Right cardiac atrium (tissue), 5 donors: ENCODE data around the gene TINCR. TPM values are rescaled to one million over a fixed set of nuclear protein-coding genes. Genes with fewer than 3 reads are reported as not detected.

Experiments used
- ATAC-seq, 2 donors: fragments of 200-7000 bp; cut with Tn5 transposase; one replicate each; pipeline versions ENCODE4 v1.8.0 to v1.9.1; 2020; ENCODE audit warnings: moderate library complexity in 2 of 2, mild to moderate bottlenecking in 1 of 2
- DNase-seq, 3 donors: peaks; one replicate each; pipeline ENCODE4 v3.0.0-alpha.2; 2020
- H3K27ac ChIP-seq: one replicate; pipeline ENCODE4 v1.5.1; 2013; ENCODE audit warnings: mild to moderate bottlenecking, low read length, control low read depth, moderate library complexity
- H3K27me3 ChIP-seq: one replicate; pipeline ENCODE4 v1.6.1; 2013; ENCODE audit not compliant: control insufficient read depth, insufficient read depth
- H3K4me1 ChIP-seq: one replicate; pipeline ENCODE4 v1.6.1; 2013; ENCODE audit warnings: low read length; ENCODE audit not compliant: control insufficient read depth, insufficient read depth
- H3K4me3 ChIP-seq: one replicate; pipeline ENCODE4 v1.5.1; 2013; ENCODE audit warnings: low read length, control low read depth
- H3K9me3 ChIP-seq: one replicate; pipeline ENCODE4 v1.6.1; 2013; ENCODE audit warnings: low read length; ENCODE audit not compliant: control insufficient read depth
- WGBS: extraction: QIAGEN DNeasy Blood & Tissue Kit; methylation state at CpG from one replicate; pipeline ENCODE4 v1.1.7; 2013; 5-methylcytosine and 5-hydroxymethylcytosine counted together
- intact Hi-C, 4 donors: fragments of 100-400 bp; cut with DNase I; formaldehyde crosslinking; loops; one replicate each; pipeline versions ENCODE4 v1.11.0 to v1.14.0; 2022 to 2023
- polyA plus RNA-seq: library from polyadenylated mRNA; stranded (reverse); fragments of 200-250 nt; gene quantifications from one replicate; pipeline ENCODE4 v1.2.3, GENCODE V29; 2013
- total RNA-seq, 4 donors: library from RNA; stranded (reverse); fragmentation: NEBNext Ultra II Directional; extraction: Animal tissue kit (Norgen Biotek cat#: 25700); gene quantifications; one replicate each; pipeline ENCODE4 v1.2.1, GENCODE V29; 2021
- donor health status: healthy with polysubstance abuse.
- donor health status: DM: no; HTN: yes; CAD: no.
- donor health status: DM: no; HTN: no; CAD: no.
- donor health status: DM: no; HTN: yes; CAD: no; lungs with severe emphysema.
- donor health status: DM: yes; HTN: yes; CAD: no.

The TINCR gene
- total and polyA plus RNA-seq, 5 donors: 0.06 to 0.34 (median 0.10) TPM; not detected in 1

DNA sequence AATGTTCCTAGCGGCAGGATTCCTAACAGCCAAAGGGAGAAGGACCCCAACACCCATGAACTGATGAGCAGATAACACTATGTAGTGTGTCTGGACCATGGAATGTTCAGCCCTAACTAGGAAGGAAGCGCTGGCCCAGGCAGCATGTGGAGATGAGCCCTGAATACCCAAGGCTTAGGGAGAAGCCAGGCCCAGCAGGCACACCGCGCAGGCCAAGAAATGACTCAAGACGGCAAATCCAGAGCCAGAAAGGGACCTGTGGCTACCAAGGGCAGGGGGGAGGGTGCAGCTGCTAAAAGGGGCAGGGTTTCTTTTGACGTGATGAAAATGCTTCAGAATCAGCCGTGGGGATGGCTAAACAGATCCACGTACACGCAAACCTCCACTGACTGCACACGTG is 20.7 kb upstream of the TINCR start:
- Histone ChIP-seq H3K9me3 (no peaks in the 10 kb centered on the region), H3K4me1 (peaks cover 11% of the 10 kb centered on the region), H3K27ac (no peak overlapping the region), H3K4me3 (no peak overlapping the region), H3K27me3 (no peaks in the 10 kb centered on the region)
- ATAC-seq: no peak
- DNase-seq: no peak
- 81% methylated on average over 10 of the region's 10 CpGs for WGBS
- intact Hi-C loops: loop anchor here in 1 of 4 donors (10.0 kb wide), 1 partner anchor 544 kb away; no protein-coding TSS in a partner anchor

DNA sequence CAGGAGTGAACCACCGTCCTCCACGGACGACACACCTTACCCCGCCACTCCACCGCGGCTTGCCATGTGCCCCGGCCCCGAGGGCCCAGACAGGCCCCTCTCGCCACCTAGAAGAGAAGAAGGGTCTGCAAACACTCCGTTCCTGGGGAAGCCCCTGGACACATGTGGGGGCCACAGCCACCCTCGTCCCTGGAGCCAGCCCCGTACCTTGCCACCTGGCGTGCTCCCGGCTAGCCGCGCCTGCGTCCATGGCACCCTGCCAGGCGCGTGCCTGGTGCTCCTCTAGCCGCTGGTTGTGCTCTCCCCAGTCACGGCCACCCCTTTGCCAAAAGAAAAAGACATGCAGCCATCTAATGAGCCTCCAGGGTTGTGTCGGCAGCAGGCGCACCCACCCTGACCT is 19.9 kb upstream of the TINCR start:
- H3K9me3 ChIP-seq: no peaks in the 10 kb centered on the region
- WGBS: 87% methylated on average over 23 of the region's 23 CpGs
- no peak overlapping the region for H3K27ac ChIP-seq
- ATAC-seq (no peak), DNase-seq (no peak)
- peaks cover 11% of the 10 kb centered on the region for H3K4me1 ChIP-seq
- H3K4me3 ChIP-seq: no peak overlapping the region
- intact Hi-C loops: loop anchor here in 1 of 4 donors (10.0 kb wide), 1 partner anchor 543 kb away; no protein-coding TSS in a partner anchor
- H3K27me3 ChIP-seq: no peaks in the 10 kb centered on the region

DNA sequence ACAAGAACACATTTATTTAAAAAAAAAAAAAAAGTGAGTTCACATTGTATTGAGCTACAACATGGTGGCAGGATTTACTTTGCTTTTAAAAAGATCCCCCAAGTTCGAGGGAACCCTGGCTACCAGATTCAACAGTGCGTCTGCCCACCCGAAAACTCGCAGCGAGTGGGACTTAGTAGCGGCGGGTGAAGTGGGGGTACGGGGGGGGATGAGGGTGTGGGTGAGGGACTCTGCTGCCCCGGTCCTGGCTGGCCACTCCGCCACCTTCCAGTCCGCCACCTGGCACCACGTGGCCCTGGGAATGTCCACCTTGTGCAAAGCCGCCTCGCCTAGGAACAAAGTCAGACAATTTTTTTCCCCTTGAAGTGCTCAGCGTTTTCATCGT is 19.3 kb upstream of the TINCR start:
- no peak overlapping the region for H3K27ac ChIP-seq
- DNase-seq: no peak
- no peaks in the 10 kb centered on the region for H3K9me3 ChIP-seq
- ATAC-seq: no peak
- no peaks in the 10 kb centered on the region for H3K27me3 ChIP-seq
- 94% methylated on average over 16 of the region's 16 CpGs for WGBS
- peaks cover 11% of the 10 kb centered on the region for H3K4me1 ChIP-seq
- no peak overlapping the region for H3K4me3 ChIP-seq
- intact Hi-C loops: loop anchor here in 1 of 4 donors (10.0 kb wide), 1 partner anchor 542 kb away; no protein-coding TSS in a partner anchor

DNA sequence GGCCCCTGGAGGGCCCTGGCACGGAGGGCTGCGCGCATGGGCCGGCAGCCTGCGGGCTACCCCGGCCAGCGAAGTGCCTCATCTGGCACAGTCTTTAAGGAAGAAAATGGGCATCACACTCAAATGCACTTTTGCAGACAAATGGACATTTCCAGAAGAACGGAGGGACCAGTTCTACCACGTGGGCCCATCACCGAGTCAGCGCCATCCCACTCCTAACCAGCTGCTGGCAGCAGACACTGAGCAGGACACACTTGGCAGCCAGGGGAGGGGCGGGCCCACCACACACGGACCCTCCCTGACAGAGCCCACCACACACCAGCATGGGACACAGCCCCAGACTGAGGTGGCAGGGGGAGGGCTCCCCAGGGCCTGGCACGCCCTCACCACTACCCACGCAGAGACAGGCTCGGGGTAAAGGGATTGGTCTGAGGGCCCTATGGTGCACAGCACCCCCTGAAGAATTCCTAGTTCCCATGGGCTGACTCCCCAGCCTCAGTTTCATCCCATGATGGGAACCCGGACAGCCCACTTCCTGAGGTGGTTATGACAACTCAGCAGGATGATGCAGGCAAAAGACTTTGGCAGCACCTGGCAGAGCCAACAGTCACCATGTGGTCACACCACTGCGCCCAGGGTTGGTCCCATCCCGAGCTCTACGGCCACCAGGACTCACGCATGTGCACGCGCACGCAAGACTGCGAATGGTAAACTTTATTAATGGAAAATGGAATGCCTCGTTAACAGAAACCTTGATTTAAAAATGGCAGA is 18.7 kb upstream of the TINCR start:
- Histone ChIP-seq H3K27me3 (no peaks in the 10 kb centered on the region), H3K4me1 (peaks cover 11% of the 10 kb centered on the region), H3K4me3 (no peak overlapping the region), H3K27ac (no peak overlapping the region), H3K9me3 (no peaks in the 10 kb centered on the region)
- ATAC-seq (peak; percentile 6 to 9), DNase-seq (no peak)
- 69% methylated on average over 26 of the region's 26 CpGs for WGBS
- intact Hi-C loops: loop anchor here in 1 of 4 donors (10.0 kb wide), 1 partner anchor 542 kb away; no protein-coding TSS in a partner anchor

GRCh38 chr19:5585461-5586299 is 17.9 kb upstream of the TINCR start:
- Histone ChIP-seq H3K27me3 (no peaks in the 10 kb centered on the region), H3K4me3 (no peak overlapping the region), H3K9me3 (no peaks in the 10 kb centered on the region), H3K27ac (peak overlapping the region; percentile 7), H3K4me1 (peaks cover 11% of the 10 kb centered on the region)
- peak in 2 of 3 donors; percentile 73 to 77 for DNase-seq
- 24% methylated on average over 29 of the region's 29 CpGs for WGBS
- ATAC-seq: peak; percentile 17 to 31
- intact Hi-C loops: loop anchor here in 1 of 4 donors (10.0 kb wide), 1 partner anchor 541 kb away; no protein-coding TSS in a partner anchor

- ATAC-seq: no peak
- intact Hi-C loops: loop anchor here in 1 of 4 donors (10.0 kb wide), 1 partner anchor 535 kb away; no protein-coding TSS in a partner anchor
- Histone ChIP-seq H3K4me3 (no peak overlapping the region), H3K9me3 (no peaks in the 10 kb centered on the region), H3K4me1 (peaks cover 1% of the 10 kb centered on the region), H3K27me3 (no peaks in the 10 kb centered on the region), H3K27ac (no peak overlapping the region)
- WGBS: 62% methylated on average over 12 of the region's 12 CpGs
- DNase-seq: no peak
These were observed 12.4 kb upstream of the TINCR start for GRCh38 chr19:5580161-5580571.

DNA sequence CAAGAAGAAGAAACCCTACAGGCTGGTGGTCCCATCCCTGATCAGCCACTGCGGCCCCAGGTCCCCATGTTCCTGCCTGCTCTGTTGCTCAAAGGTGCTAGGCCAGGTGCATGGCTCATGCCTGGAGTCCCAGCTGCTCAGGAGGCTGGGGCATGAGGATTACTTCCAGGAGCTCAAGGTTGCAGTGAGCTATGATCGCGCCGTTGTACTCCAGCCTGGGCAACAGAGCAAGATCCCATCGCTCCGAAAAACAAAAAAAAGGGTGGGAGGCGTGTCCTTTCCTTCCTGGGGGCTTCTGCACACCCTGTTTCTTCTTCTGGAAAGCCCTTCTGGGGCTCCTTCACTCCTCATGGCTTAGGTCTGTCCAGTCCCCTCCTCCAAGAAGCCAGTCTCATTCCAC is 11.9 kb upstream of the TINCR start:
- Histone ChIP-seq H3K9me3 (no peaks in the 10 kb centered on the region), H3K4me3 (no peak overlapping the region), H3K27ac (no peak overlapping the region), H3K4me1 (no peaks in the 10 kb centered on the region), H3K27me3 (no peaks in the 10 kb centered on the region)
- DNase-seq (no peak), ATAC-seq (no peak)
- intact Hi-C loops: loop anchor here in 2 of 4 donors (5.0 to 10.0 kb wide), 2 partner anchors 532 to 535 kb away; no protein-coding TSS in a partner anchor
- WGBS: 91% methylated on average over 7 of the region's 7 CpGs

DNA sequence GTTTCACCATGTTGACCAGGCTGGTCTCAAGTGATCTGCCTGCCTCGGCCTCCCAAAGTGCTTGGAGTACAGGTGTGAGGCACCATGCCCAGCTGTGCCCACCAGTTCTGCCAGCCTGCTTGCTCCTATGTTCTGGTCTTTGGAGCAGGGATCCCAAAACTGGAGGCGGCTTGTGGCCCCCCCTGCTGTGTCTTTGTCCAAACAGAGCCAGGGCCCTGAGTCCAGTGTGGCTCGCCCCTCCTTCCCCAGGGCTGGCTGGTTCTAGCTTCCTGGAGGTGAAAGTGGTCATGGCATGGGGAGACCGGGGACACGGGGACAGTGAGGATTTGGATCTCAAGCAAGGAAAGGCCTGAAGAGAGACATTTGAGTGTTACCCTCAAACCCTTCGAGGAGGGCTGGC is 11.5 kb upstream of the TINCR start:
- Histone ChIP-seq H3K9me3 (no peaks in the 10 kb centered on the region), H3K27me3 (no peaks in the 10 kb centered on the region), H3K4me1 (no peaks in the 10 kb centered on the region), H3K27ac (no peak overlapping the region), H3K4me3 (no peak overlapping the region)
- ATAC-seq: no peak
- intact Hi-C loops: loop anchor here in 1 of 4 donors (5.0 kb wide), 1 partner anchor 532 kb away; no protein-coding TSS in a partner anchor
- DNase-seq: no peak
- WGBS: 94% methylated on average over 6 of the region's 6 CpGs

GRCh38 chr19:5578097-5578846 is 10.5 kb upstream of the TINCR start:
- DNase-seq: peak; percentile 62 to 83 (median 82)
- Histone ChIP-seq H3K9me3 (no peaks in the 10 kb centered on the region), H3K4me3 (no peak overlapping the region), H3K4me1 (no peaks in the 10 kb centered on the region), H3K27ac (no peak overlapping the region), H3K27me3 (no peaks in the 10 kb centered on the region)
- 23% methylated on average over 28 of the region's 28 CpGs for WGBS
- peak; percentile 64 to 80 for ATAC-seq
- intact Hi-C loops: loop anchor here in 1 of 4 donors (5.0 kb wide), 1 partner anchor 531 kb away; no protein-coding TSS in a partner anchor

DNA sequence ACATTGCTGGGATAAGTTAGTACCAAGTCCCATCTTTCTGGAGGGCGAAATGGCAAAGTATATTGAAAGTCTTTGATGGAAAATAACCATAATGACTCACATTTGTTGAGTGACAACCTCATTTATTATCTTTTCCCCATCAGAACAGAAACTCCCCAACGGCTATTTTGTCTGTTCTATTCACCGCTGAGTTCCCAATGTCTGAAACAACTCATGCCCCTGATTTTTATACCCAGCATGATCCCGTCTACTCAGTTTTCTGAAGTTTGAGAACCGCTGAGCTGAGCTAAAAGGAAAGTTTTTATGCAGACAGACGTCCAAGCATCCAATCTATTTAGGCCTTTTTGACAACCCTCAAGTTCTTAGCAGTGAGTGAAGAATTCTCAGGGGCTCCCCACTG is 7.8 kb upstream of the TINCR start:
- no peaks in the 10 kb centered on the region for H3K4me1 ChIP-seq
- ATAC-seq: no peak
- 88% methylated on average over 6 of the region's 6 CpGs for WGBS
- intact Hi-C loops: loop anchor here in 1 of 4 donors (5.0 kb wide), 1 partner anchor 528 kb away; no protein-coding TSS in a partner anchor
- no peaks in the 10 kb centered on the region for H3K9me3 ChIP-seq
- DNase-seq: no peak
- no peak overlapping the region for H3K27ac ChIP-seq
- H3K27me3 ChIP-seq: no peaks in the 10 kb centered on the region
- no peak overlapping the region for H3K4me3 ChIP-seq
